ENCODE data around the gene LARP4.
A peak's percentile ranks its signal among the peaks of the same experiment; 100 is the strongest.
"Not testable (repeated sequence)": the region's sequence is repeated elsewhere in the genome, so short reads cannot be mapped to it uniquely, and the experiment has no call there.

LARP4 gene
- total RNA-seq = 46.2 to 54.4 reads per million in 2 donors

DNA sequence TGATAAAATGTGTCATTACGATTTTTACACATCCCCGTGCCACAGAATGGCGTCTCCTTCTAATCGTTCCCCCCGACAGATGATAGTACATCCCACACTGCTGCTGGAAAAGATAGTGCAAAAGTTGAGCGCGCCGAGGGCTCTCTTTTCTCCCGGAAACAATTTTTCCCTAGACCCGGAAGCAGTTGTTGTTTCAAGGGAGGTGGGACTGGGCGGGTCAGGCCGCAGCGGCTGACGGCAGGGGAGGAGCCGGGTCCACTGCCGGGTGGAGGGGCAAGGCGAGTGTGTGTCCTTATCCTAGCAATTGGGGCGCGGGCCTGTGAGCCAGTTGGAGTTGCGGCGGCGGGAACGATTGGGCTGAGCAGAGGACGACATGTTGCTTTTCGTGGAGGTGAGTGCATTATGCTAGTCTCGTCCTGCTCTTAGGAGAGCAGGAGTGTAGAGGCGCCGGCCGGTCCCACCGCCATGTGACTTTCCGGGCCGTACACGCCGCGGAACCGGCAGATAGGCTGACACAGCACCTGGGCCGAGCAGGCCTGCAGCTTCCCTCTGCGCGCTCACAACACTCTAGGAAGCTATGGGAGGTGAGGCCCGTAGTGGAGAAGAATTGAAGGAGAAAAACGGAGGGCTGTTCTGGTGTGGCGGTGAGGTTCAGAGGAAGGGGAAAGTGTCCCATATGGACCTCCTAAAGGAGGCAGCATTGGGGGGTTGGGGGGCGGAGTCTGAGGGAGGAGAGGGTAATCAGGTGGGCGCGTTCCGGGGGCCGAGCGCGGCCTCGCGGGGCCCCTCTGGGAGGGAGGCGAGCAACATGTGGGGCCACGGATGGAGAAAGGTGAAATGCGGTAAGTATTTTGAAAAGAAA lies at the start of gene LARP4:
Gene LARP4 (plus strand): TSS at position 248 of the 862 bp plus-strand sequence. CDS start 126 bp downstream, at position 374.
- DNase-seq = peak; percentile 68

DNA sequence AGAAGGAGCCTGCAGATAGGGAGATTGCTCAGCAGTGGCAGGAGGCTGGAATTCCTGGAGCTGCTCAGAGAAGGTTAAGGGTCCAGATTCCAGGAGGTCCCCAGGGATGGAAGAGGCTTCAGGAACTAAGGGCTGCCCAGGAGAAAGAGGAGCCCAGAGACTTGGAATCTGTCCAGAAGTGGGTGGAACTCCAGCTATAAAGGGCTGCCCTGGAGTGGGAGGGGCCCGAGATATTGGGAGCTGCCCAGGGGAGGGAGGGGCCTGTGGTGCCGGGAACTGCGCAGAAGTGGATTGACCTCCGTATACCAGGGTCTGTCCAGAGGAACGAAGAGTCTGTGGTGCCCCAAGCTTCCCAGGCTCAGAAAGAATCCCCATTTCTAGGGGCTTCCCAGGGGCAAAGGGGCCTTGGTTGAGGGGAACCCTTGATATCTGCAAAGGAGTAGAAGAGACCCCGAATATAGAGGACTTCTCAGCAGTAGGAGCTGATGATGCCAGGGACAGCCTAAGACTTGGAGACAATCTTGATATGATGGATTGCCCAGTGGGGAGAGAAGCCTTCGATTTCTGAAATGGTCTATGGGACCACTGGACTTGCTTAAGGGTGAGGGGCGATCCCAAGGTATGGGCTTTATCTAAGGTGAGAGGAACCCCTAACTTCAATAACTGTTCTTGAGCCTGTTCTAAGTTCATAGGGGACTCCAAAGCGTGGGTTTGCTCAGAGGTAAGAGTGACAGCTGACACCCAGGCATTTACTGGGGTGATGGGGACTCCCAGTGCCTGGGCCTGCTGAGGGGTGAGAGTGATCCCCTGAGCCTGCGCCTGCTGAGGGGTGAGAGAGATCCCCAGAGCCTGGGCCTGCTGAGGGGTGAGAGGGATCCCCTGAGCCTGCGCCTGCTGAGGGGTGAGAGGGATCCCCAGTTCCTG lies 49.3 kb upstream of the LARP4 start:
- no peak for DNase-seq

DNA sequence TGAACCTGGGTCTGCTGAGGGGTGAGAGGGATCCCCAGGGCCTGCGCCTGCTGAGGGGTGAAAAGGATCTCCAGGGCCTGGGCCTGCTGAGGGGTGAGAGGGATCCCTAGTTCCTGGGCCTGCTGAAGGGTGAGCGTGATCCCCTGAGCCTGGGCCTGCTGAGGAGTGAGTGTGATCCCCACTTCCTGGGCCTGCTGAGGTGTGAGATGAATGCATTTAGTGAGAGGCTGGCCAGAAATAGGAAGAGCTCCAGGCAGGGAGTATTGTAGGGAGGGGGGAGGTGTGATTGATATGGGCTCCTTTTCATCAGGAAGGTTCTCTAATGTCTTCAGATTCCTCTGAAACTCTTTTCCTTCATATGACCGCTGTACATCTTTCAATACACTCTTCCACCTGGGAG lies 47.3 kb upstream of the LARP4 start:
- DNase-seq = no peak

DNA sequence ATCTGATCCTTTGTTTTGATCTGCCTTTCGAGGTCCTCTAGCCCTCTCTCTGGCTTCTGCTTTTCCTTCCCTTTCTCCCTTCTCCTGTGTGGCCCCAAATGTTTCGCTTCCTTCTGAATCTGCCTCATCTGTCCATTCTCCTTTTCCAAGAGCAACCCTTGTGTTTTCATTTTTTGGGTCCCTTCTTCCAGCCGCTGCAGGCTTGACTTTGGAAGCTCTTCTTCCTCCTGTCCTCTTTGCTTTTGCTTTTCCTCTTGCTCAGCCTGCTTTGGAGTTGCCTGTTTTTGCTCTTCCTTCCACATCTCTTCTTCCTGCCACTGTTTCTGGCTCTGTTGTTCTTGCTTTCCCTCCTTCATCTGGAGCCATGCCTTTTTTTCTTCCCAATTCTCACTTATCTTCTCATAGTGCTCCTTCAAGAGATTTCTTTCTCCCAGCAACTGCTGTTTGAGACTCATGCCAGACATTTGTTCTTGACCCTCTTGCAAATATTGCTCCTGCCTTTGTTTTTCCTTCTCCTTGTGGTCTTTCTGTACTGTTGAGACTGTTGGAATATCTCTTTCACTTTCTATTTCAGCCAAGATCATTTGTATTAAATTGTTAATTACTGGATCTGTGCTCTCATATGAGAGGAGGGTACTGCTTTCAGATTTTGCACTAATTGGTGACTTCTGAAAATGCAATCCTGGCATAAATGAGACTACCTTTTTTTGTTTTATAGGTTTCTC lies 46.7 kb upstream of the LARP4 start:
- no peak for DNase-seq

DNA sequence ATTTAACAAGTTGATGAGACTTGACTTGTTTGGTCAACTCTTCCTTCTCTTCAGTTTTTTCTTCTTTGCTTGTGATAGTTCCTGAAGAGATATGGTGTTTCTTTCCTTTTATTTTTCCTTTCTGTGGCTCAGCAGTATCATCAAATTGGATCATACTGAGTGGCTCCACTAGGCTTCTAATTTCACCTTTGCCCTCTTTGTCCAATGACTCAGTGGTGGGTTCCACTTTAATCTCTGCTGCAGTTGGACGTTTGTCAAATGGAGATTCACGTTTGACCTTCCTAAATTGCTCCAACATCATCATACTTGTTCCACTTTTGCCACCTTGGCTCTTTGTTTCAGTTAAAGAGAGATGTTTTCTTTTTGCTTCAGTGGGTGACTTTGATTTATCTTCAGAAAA lies 45.8 kb upstream of the LARP4 start:
- no peak for DNase-seq

DNA sequence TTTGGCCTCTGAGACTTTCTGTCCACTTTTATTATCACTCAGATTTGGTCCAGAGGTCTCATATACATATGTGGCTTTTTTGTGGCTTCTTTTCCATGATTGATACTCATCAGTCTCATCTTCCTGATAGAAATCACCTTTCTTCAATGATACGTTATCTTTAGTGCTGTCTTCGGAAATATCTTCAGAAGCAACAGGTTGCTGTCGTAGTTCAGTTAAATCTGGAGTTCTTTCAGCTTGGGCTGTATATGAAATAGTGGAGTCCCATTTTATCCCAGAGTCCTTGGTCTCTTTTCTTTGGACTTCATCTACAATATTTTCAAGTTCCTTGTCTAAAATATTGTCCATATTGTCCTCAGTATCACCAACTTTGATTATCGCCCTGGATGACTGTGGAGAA lies 45.3 kb upstream of the LARP4 start:
- DNase-seq = no peak

DNA sequence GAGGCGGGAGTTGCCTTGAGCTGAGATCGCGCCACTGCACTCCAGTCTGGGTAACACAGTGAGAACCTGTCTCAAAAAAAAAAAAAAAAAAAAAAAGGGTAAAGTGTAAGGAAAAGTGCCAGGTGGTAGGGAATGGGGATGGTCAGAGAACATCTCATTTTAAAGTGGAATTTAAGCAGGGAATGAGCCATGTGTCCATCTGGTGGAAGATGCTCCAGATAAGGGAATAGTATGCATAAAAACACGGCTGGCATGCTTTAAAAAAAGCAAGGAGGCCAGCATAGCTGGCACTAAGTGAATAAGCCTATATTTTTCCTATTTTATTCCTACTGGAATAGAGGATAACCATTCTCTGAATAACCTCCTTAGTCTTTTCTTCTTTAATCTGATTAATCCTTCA lies 38.0 kb upstream of the LARP4 start:
- DNase-seq = no peak

DNA sequence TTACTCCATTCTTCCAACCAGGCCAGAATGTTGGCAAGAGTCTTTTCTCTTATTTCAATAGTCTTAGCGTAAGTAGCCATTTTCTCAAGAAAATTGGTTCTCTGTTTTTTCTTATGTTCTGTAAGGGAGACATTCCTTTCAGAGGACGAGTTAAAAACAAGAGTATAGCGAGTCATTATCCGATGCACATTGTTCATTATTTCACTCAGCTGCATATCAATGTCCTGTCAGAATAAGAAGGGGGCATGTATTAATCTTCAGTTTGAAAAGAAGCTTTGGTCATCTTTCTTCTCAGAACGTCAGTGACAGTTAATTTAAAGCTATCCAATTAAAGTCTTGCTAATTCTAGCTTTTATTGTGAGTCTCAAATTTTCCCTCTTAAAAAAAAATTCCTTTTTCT lies 37.5 kb upstream of the LARP4 start:
- no peak for DNase-seq

DNA sequence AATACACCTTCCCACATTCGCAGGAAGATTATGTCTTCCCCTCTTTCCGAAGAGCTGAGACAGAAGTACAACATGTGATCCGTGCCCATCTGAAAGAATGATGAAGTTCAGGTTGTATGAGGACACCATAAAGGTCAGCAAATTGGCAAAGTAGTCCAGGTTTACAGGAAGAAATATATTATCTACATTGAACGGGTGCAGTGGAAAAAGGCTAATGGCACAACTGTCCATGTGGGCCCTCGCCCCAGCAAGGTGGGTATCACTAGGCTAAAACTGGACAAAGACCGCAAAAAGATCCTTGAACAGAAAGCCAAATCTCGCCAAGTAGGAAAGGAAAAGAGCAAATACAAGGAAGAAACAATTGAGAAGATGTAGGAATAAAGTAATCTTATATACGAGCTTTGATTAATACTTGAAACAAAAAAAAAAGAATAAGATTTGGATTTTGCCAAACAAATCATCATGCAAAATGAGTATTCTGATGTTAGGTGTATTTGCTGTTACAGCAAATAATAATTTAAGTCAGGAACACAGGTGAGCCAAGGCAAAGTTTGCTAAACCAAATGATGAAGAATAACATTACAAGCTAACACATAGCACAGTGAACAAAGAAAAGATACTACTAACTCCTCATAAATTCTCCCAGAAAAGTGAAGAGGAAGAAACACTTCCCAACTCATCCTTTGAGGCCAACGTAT lies 34.8 kb upstream of the LARP4 start:
- DNase-seq = no peak

DNA sequence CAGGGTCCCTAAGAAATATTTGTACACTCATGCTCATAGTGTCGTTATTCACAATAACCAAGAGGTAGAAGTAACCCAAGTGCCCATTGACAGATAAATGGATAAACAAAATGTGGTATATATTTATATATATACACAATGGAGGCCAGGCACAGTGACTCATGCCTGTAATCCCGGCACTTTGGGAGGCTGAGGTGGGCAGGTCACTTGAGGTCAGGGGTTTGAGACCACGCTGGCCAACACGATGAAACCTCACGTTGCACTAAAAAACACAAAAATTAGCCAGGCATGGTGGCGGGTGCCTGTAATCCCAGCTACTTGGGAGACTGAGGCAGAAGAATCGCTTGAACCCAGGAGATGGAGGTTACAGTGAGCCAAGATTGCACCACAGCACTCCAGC lies 30.0 kb upstream of the LARP4 start:
- DNase-seq = not testable (repeated sequence)

DNA sequence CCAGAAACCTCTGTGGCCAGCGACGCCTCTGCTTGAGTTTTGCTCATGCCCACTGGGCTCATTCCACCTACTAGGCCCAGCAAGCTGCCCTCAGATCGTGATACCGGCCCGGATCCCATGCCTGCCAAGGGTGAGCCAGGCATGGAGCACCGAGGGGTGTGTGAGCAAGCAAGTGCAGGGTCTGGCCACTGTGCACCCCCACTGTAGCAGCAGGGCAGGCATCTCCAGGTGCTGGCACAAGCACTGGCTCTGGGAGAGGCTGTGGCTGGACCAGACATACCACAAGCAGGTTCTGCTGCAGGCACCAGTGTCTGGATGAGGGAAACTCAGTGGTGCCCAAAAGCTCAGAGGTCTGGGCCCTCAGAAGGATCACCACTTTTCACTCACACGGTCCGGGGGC lies 24.9 kb upstream of the LARP4 start:
- DNase-seq = no peak

DNA sequence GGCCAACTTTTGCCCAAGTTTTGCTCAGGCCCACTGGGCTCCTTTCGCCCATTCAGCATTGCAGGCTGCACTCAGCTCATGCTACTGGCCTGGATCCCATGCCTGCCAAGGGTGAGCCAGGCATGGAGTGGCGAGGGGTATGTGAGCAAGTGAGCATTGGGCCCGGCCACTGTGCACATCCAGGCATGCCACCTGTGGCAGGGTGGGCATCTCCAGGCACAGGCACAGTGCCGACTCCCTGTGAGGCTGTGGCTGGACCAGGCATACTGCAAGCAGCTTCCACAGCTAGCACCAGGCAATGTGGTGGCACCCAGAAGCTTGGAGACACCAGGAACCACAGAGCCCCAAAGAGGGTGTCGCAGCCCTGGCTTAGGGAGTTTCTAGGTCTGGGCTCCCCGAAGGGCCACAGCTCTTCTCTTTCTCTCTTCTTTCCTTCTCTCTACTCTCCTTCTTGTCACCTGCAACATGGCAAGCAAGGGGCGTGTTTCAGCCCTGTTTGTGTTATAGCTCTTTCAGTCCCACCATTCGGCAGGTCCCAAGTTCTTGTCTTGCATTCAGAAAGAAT lies 19.8 kb upstream of the LARP4 start:
- no peak for DNase-seq

DNA sequence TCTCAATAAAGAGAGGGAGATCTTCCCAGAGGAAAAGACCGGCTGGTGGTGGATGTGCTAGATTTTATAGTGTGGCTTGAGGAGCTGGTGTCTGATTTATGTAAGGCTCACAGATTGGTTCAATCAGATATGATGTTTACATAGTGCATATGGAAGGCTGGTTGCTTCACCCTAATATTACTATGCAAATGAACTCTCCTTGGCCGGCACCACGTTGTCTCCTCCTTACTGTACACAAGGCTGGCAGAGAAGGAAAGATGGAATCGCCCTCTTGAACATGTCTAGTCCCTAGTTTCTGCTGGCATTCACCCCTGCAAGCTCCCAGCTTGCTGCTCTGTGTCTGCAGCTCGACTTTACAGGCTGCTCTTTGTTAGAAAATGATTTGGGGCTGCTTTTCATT lies 13.2 kb upstream of the LARP4 start:
- DNase-seq = no peak

DNA sequence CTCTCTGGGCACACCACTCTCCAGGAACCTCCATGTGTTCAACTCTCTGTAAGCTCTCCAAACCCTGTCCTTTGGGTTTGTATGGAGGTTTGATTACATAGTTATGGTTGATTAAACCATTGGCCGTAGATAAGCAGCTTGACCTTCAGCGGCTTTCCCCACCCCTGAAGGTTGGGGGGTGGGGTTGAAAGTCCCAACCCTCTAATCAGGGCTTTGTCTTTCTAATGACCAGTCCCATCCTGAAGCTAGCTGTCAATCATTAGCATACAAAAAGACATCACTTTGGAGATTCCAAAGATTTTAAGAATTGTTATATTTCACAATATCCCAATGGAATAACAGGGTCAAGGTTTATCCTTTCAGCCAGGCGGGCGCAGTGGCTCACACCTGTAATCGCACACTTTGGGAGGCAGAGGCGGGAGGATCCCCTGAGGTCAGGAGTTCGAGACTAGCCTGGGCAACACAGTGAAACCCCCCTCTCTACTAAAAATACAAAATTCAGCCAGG lies 12.7 kb upstream of the LARP4 start:
- DNase-seq = no peak

DNA sequence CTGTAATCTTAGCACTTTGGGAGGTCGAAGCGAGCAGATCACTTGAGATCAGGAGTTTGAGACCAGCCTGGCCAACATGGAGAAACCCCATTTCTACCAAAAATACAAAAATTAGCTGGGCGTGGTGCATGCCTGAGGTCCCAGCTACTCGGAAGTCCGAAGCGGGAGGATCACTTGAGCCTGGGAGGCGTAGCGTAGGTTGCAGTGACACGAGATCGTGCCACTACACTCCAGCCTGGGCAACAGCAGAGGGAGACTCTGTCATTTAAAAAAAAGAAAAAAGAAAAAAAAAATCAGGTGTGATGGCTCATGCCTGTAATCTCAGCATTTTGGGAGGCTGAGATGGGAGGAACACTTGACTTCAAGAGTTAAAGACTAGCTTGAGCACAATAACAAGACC lies 11.9 kb upstream of the LARP4 start:
- DNase-seq = not testable (repeated sequence)

DNA sequence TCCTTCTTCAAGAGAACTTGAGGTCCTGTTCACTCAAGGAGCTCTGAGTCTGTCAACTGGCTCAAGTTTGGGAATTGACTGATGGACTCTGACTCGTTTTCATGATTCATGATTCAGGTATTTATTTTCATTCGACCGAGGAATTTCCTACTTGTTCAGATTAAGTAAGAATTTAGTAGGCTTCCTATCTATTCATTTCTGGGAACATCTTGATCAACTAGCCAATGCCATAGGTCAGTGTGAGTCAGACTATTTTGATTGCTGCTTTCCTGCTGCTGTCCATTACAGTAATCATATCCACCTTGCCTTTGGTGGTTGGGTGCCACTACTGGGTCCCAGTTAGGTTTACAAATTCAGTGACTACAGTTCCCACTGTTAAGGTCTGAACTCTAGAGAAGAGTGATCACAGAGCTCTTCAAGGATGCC lies 10.4 kb upstream of the LARP4 start:
- no peak for DNase-seq

DNA sequence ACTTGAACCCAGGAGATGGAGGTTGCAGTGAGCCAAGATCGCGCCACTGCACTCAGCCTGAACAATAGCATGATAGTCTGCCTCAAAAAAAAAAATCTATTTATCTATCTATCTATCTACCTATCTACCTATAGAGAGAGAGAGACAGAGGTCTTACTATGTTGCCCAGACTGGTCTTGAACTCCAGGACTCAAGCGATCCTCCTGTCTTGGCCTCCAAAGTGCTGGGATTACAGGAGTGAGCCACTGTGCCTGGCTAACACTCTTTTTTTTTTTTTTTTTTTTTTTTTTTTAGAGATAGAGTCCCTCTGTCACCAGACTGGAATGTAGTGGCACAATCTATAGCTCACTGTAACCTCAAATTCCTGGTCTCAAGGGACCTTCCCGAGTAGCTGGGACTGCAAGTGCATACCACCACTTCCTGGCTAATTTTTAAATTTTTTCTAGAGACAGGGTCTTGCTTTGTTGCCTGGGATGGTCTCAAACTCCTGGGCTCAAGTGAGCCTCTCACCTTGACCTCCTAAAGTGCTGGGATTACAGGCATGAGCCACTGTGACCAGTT lies 6.1 kb upstream of the LARP4 start:
- DNase-seq = no peak

DNA sequence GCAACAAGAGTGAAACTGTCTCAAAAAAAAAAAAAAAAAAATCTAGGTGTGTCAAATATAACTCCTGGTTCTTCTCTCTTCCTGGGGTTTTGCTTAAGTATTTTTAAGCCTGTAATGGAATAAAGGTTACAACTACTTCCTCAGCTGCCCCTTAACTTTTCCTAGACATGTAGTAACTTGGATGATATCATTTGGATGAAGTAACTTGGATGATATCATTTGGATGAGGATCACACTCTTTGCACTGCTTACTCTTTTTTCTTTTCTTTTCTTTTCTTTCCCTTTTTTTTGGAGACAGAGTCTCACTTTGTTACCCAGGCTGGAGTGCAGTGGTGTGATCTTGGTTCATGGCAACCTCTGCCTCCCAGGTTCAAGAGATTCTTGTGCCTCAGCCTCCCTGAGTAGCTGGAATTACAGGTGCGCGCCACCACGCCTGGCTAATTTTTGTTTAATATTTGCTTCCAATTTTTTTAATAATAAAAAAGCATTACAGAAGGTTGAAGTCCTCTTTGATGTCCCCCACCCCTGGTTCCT lies 3.5 kb upstream of the LARP4 start:
- no peak for DNase-seq

DNA sequence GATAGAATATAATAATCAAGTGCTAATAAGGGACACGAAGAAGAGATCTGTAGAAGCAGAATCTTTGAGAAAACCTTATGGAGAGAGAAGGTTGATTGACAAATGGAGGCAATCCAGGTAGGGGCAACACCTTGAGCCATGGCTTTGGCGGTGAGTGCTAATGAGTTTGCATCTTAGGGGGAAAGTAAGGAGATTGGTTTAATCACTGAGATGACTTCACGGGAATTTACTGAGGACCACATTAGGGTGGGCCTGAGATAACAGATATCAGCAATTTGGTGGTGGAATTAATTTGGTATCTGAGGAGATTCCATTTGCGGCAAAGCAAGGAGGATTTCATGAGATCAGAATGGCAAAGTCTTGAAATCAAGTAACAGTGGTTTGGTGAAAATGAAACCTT lies 1.8 kb upstream of the LARP4 start:
- no peak for DNase-seq

DNA sequence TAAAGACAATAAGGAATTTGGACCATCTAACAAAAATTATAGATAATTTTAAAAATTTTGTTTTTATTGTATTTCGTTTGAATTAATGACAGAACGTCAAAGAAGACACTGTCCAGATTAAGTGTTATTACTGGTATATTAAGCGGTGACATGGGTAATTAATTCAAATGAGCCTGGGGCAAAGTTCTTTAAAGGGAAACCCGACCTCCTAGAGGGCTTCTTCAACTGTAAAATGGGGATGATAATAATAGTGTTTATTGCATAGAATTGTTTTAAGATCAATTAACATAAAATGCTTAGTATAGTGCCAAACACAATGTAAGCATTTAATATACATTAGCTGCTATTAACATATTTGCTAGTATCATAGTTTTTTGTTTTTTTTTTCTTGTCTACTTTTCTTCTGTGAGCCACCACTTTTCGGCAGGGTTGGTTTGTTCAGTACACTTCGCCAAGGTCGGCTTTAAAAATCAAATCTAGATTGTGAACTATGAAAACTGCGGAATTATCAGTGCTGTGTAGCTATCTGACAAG lies 514 bp upstream of the LARP4 start:
- DNase-seq = no peak

DNA sequence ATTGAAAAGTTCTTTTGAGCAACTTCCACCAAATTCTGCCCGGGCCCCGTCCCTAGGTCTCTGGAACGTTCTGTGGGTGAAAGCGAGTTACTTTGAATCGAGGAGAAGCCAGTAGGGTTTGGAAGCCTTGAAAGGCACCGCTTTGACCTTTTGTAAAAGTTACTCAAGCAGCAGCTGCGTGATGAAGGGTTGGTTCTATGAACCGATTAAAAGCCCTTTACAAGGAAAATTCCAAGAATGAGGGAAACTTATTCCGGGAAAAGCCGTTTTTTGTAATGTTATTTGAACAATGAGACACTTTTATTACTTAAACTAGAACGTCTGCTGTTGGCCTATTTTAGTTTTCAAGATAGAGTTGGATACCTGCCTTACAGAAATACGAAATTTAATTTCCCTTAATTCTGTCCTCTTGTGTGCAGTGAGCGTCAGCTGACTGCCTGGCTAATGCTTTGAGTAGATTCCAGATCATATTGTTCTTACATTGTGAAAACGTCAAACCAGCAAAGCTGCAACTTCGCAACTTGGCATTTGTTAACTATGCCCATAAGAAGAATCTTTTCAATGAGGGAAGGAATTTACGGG lies 906 bp downstream of the LARP4 start:
- no peak for DNase-seq
